Measurements from ENCODE around the gene IMMP2L. TPM values are rescaled to one million over a fixed set of nuclear protein-coding genes. Genes with fewer than 3 reads are reported as not detected.
A peak's percentile ranks its signal among the peaks of the same experiment; 100 is the strongest.

IMMP2L gene
- total RNA-seq, 3 donors from 2014 or later (not counting 1 experiment from before 2014, with no cell fraction given), result 6.9 to 9.2 (median 8.7) TPM

- Histone ChIP-seq H3K4me1 (ENCODE audit: control insufficient read depth, insufficient read depth, low read length) (peaks cover 13% of the 10 kb centered on the region), H3K4me3 (ENCODE audit: low read length) (no peak overlapping the region), H3K27me3 (ENCODE audit: control insufficient read depth, insufficient read depth, low read length) (no peaks in the 10 kb centered on the region), H3K9me3 (ENCODE audit: control insufficient read depth, insufficient read depth, low read length) (no peaks in the 10 kb centered on the region), H3K27ac (ENCODE audit: low read length) (no peak overlapping the region), H3K36me3 (ENCODE audit: control insufficient read depth, insufficient read depth, low read length) (peaks cover 3% of the 10 kb centered on the region)
- H3K4me3 Mint-ChIP-seq, result no peak overlapping the region
- H3K27ac Mint-ChIP-seq, result peak overlapping the region in 1 of 2 donors; percentile 12
- H3K4me1 Mint-ChIP-seq, result peaks cover 5 to 22% of the 10 kb centered on the region in 2 donors
- DNase-seq (no peak), ATAC-seq (no peak)
- 29% methylated on average over 1 of the region's 1 CpG for WGBS (ENCODE audit: insufficient coverage)
- no peaks in the 10 kb centered on the region for H3K36me3 Mint-ChIP-seq
- H3K9me3 Mint-ChIP-seq, result no peaks in the 10 kb centered on the region
- intact Hi-C loops (cut with micrococcal nuclease), result no loop called here
- H3K27me3 Mint-ChIP-seq (ENCODE audit: low read depth in 2 of 2), result peaks cover 4 to 7% of the 10 kb centered on the region in 2 donors
- no peak for TF ChIP-seq CTCF (IDR thresholded peaks at IDR 0.05)
These were observed 3.3 kb downstream of the IMMP2L start for GRCh38 chr7:111558991-111559390.

- H3K27ac Mint-ChIP-seq, result no peak overlapping the region
These were observed 5.3 kb downstream of the IMMP2L start for GRCh38 chr7:111556977-111557376.

GRCh38 chr7:111554086-111554485 is 8.2 kb downstream of the IMMP2L start:
- H3K9me3 ChIP-seq (ENCODE audit: control insufficient read depth, insufficient read depth, low read length), result no peaks in the 10 kb centered on the region
- no peak overlapping the region for H3K27ac ChIP-seq (ENCODE audit: low read length)
- H3K4me1 ChIP-seq (ENCODE audit: control insufficient read depth, insufficient read depth, low read length), result no peaks in the 10 kb centered on the region
- ATAC-seq, result no peak
- no peaks in the 10 kb centered on the region for H3K27me3 ChIP-seq (ENCODE audit: control insufficient read depth, insufficient read depth, low read length)
- WGBS (ENCODE audit: insufficient coverage), result 67% methylated on average over 4 of the region's 4 CpGs
- intact Hi-C loops (cut with micrococcal nuclease), result no loop called here
- no peak for TF ChIP-seq CTCF (IDR thresholded peaks at IDR 0.05)
- H3K36me3 ChIP-seq (ENCODE audit: control insufficient read depth, insufficient read depth, low read length), result peaks cover 6% of the 10 kb centered on the region
- H3K27me3 Mint-ChIP-seq (ENCODE audit: low read depth in 2 of 2), result no peaks in the 10 kb centered on the region
- no peaks in the 10 kb centered on the region for H3K4me1 Mint-ChIP-seq
- no peak overlapping the region for H3K27ac Mint-ChIP-seq
- H3K4me3 ChIP-seq (ENCODE audit: low read length), result no peak overlapping the region
- no peaks in the 10 kb centered on the region for H3K9me3 Mint-ChIP-seq
- H3K4me3 Mint-ChIP-seq, result no peak overlapping the region
- H3K36me3 Mint-ChIP-seq, result peaks cover 4% of the 10 kb centered on the region
- no peak for DNase-seq

More at GRCh38 chr7:111556977-111557376, 5.3 kb downstream of the IMMP2L start:
- Mint-ChIP-seq H3K27me3 (ENCODE audit: low read depth in 2 of 2) (no peaks in the 10 kb centered on the region), H3K9me3 (no peaks in the 10 kb centered on the region), H3K4me3 (no peak overlapping the region), H3K36me3 (no peaks in the 10 kb centered on the region), H3K4me1 (peaks cover 0 to 5% of the 10 kb centered on the region in 2 donors)
- TF ChIP-seq CTCF (IDR thresholded peaks at IDR 0.05), result no peak
- Histone ChIP-seq H3K27ac (ENCODE audit: low read length) (no peak overlapping the region), H3K4me3 (ENCODE audit: low read length) (no peak overlapping the region), H3K36me3 (ENCODE audit: control insufficient read depth, insufficient read depth, low read length) (peaks cover 3% of the 10 kb centered on the region), H3K4me1 (ENCODE audit: control insufficient read depth, insufficient read depth, low read length) (peaks cover 6% of the 10 kb centered on the region), H3K27me3 (ENCODE audit: control insufficient read depth, insufficient read depth, low read length) (no peaks in the 10 kb centered on the region), H3K9me3 (ENCODE audit: control insufficient read depth, insufficient read depth, low read length) (no peaks in the 10 kb centered on the region)
- intact Hi-C loops (cut with micrococcal nuclease), result no loop called here
- DNase-seq (no peak), ATAC-seq (no peak)

GRCh38 chr7:111541067-111541466 is 21.2 kb downstream of the IMMP2L start:
- Mint-ChIP-seq H3K27me3 (ENCODE audit: low read depth in 2 of 2) (no peaks in the 10 kb centered on the region), H3K27ac (no peak overlapping the region), H3K36me3 (no peaks in the 10 kb centered on the region), H3K4me3 (no peak overlapping the region), H3K4me1 (no peaks in the 10 kb centered on the region), H3K9me3 (no peaks in the 10 kb centered on the region)
- no peaks in the 10 kb centered on the region for H3K9me3 ChIP-seq (ENCODE audit: control insufficient read depth, insufficient read depth, low read length)
- no CpG with 5 or more reads among the region's 2 CpGs for WGBS (ENCODE audit: insufficient coverage)
- H3K36me3 ChIP-seq (ENCODE audit: control insufficient read depth, insufficient read depth, low read length), result no peaks in the 10 kb centered on the region
- ATAC-seq (no peak), DNase-seq (no peak)
- intact Hi-C loops (cut with micrococcal nuclease), result no loop called here
- H3K4me3 ChIP-seq (ENCODE audit: low read length), result no peak overlapping the region
- no peaks in the 10 kb centered on the region for H3K4me1 ChIP-seq (ENCODE audit: control insufficient read depth, insufficient read depth, low read length)
- no peak for TF ChIP-seq CTCF (IDR thresholded peaks at IDR 0.05)
- H3K27me3 ChIP-seq (ENCODE audit: control insufficient read depth, insufficient read depth, low read length), result no peaks in the 10 kb centered on the region
- no peak overlapping the region for H3K27ac ChIP-seq (ENCODE audit: low read length)
